GM19395 (cell line): Measurements from ENCODE around the gene IGSF9.
"Not testable (repeated sequence)": the region's sequence is repeated elsewhere in the genome, so short reads cannot be mapped to it uniquely, and the experiment has no call there.

ENCODE experiments used
- ATAC-seq: cut with Tn5 transposase; IDR thresholded peaks from one replicate; pipeline ENCODE4 v1.9.1; 2021; ENCODE audit warnings: mild to moderate bottlenecking, moderate library complexity; ENCODE audit not compliant: unreplicated experiment

Gene IGSF9

GRCh38 chr1:159921251-159921650, 24.2 kb downstream of the IGSF9 start:
- peak; percentile 26 for ATAC-seq

- no peak for ATAC-seq
Observed at GRCh38 chr1:159920651-159921050, 24.8 kb downstream of the IGSF9 start.

GRCh38 chr1:159920202-159920601, 25.2 kb downstream of the IGSF9 start:
- no peak for ATAC-seq

GRCh38 chr1:159919236-159919865, 26.1 kb downstream of the IGSF9 start:
- ATAC-seq, result no peak

- ATAC-seq, result no peak
Observed at GRCh38 chr1:159918352-159919200, 26.8 kb downstream of the IGSF9 start.

- no peak for ATAC-seq
Observed at GRCh38 chr1:159917533-159918351, 27.7 kb downstream of the IGSF9 start.

GRCh38 chr1:159916242-159917051, 29.0 kb downstream of the IGSF9 start:
- ATAC-seq, result no peak

- ATAC-seq, result no peak
Observed at GRCh38 chr1:159915571-159916241, 29.7 kb downstream of the IGSF9 start.

- ATAC-seq, result no peak
Observed at GRCh38 chr1:159914252-159915018, 31.0 kb downstream of the IGSF9 start.

- no peak for ATAC-seq
Observed at GRCh38 chr1:159913451-159914192, 31.8 kb downstream of the IGSF9 start.

- ATAC-seq, result no peak
Observed at GRCh38 chr1:159911326-159912070, 33.9 kb downstream of the IGSF9 start.

- ATAC-seq, result no peak
Observed at GRCh38 chr1:159908031-159908940, 37.1 kb downstream of the IGSF9 start.

- ATAC-seq, result no peak
Observed at GRCh38 chr1:159906960-159907359, 38.5 kb downstream of the IGSF9 start.

GRCh38 chr1:159904036-159904435, 41.4 kb downstream of the IGSF9 start:
- not testable (repeated sequence) for ATAC-seq

- no peak for ATAC-seq
Observed at GRCh38 chr1:159902541-159902940, 42.9 kb downstream of the IGSF9 start.

GRCh38 chr1:159900755-159901360, 44.6 kb downstream of the IGSF9 start:
- no peak for ATAC-seq
